ENCODE data around the gene CEP89.
A peak's percentile ranks its signal among the peaks of the same experiment; 100 is the strongest.
"Not testable (repeated sequence)": the region's sequence is repeated elsewhere in the genome, so short reads cannot be mapped to it uniquely, and the experiment has no call there.

CEP89 gene

GRCh38 chr19:32971715-32972540 lies at the start of gene CEP89, which contains the start of gene FAAP24:
TSS of gene CEP89 (minus strand) at chr19:32971958. CDS start at chr19:32971874, 84 bp downstream.
TSS of gene FAAP24 (plus strand) at chr19:32972242. CDS start at chr19:32973197, 955 bp downstream.
- peak; percentile 99 for DNase-seq

GRCh38 chr19:33010891-33011290 lies 39.1 kb upstream of the CEP89 start:
- DNase-seq, result not testable (repeated sequence)

- DNase-seq, result no peak
Measured at GRCh38 chr19:33008738-33009137, 37.0 kb upstream of the CEP89 start.

GRCh38 chr19:33005440-33005839 lies 33.7 kb upstream of the CEP89 start:
- peak; percentile 77 for DNase-seq

- not testable (repeated sequence) for DNase-seq
Measured at GRCh38 chr19:33003424-33004024, 31.8 kb upstream of the CEP89 start.

- not testable (repeated sequence) for DNase-seq
Measured at GRCh38 chr19:33002126-33002865, 30.5 kb upstream of the CEP89 start.

GRCh38 chr19:33000910-33001309 lies 29.2 kb upstream of the CEP89 start:
- DNase-seq, result no peak

- DNase-seq, result no peak
Measured at GRCh38 chr19:33000510-33000909, 28.8 kb upstream of the CEP89 start.

GRCh38 chr19:32998722-32999121 lies 27.0 kb upstream of the CEP89 start:
- DNase-seq, result no peak

GRCh38 chr19:32997716-32998355 lies 26.1 kb upstream of the CEP89 start:
- DNase-seq, result no peak

GRCh38 chr19:32997061-32997464 lies 25.3 kb upstream of the CEP89 start:
- not testable (repeated sequence) for DNase-seq

- not testable (repeated sequence) for DNase-seq
Measured at GRCh38 chr19:32995966-32996365, 24.2 kb upstream of the CEP89 start.

GRCh38 chr19:32988724-32989123 lies 17.0 kb upstream of the CEP89 start:
- DNase-seq, result no peak

- DNase-seq, result not testable (repeated sequence)
Measured at GRCh38 chr19:32988254-32988653, 16.5 kb upstream of the CEP89 start.

- DNase-seq, result not testable (repeated sequence)
Measured at GRCh38 chr19:32982488-32982887, 10.7 kb upstream of the CEP89 start.

GRCh38 chr19:32979807-32980206 lies 8.0 kb upstream of the CEP89 start:
- DNase-seq, result not testable (repeated sequence)

GRCh38 chr19:32977813-32978212 lies 6.1 kb upstream of the CEP89 start:
- DNase-seq, result not testable (repeated sequence)

- no peak for DNase-seq
Measured at GRCh38 chr19:32977280-32977679, 5.5 kb upstream of the CEP89 start.

GRCh38 chr19:32976223-32976805 lies 4.6 kb upstream of the CEP89 start:
- peak; percentile 52 for DNase-seq

- DNase-seq, result peak; percentile 32
Measured at GRCh38 chr19:32971012-32971595, 654 bp downstream of the CEP89 start.

- DNase-seq, result no peak
Measured at GRCh38 chr19:32969549-32969948, 2.2 kb downstream of the CEP89 start.

- no peak for DNase-seq
Measured at GRCh38 chr19:32966750-32967149, 5.0 kb downstream of the CEP89 start.
